ENCODE results near the gene CDH13.

CDH13 gene

DNA sequence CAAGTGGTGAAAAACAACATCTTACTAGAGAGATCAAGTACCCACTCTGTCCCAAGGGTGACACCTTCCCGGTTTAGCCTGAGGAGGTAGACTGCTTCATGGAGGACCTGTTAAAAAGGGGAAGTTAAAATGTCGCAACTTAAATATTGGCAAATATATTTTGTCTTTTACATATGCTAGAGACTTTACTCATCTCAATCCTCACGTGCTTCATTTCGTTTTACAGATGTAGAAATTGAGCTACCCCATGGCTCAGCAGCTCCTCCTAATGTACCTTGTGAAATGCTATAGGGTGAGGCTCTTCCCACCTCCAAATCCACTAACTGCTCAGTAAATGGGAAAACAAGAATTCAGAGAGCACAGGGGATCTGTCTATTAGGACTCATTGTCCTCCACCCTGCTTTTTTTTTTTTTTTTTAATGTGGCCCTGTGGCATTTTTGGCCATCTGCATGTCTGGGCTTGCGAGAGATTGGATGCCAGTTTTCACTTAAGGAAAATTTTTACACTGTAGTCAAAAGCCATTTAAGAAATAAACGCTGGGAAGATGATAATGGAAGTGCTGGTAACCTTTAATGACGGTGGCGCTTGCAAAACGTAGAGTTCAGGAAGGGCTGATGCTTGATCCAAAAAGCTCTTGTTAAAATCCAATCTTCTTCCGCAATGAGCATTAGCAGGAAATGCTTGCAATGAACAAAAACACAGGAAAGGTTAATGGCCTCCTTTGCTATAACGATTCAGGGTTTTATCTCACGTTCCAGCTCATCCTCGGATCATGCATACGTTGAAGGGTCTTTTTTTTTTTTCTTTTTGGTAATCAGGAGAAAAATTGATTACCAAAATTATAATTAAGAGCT lies 1220.8 kb downstream of the CDH13 start:
- no peak for DNase-seq (ENCODE audit: low read depth in 3 of 3, low spot score in 1 of 3)

DNA sequence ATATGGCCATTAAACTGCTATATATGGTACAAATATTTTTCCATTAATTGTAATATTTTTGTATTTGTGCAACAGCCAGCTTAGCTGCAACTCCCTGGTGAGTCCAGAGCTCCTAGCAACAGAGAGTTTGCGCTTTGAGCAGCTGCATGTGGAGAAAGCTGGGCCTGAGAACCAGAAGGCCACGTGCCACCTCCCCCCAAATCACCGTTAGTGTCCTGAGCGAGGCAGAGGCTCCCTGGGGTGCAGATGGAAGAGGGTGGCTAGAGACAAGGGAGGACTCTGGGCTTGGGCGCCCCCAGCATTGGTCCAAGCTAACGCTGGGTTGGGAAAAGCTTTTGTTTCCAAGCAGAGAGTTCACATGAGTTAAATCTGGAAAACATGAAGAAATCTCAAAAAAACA lies 1222.7 kb downstream of the CDH13 start:
- DNase-seq (ENCODE audit: low read depth in 3 of 3, low spot score in 1 of 3): no peak
